ENCODE results near the gene COL25A1. TPM values are rescaled to one million over a fixed set of nuclear protein-coding genes. Genes with fewer than 3 reads are reported as not detected.
"Not testable (repeated sequence)": the region's sequence is repeated elsewhere in the genome, so short reads cannot be mapped to it uniquely, and the experiment has no call there.

Gene COL25A1
- total RNA-seq, 1 donor from 2014 or later, result 5.6 TPM

DNA sequence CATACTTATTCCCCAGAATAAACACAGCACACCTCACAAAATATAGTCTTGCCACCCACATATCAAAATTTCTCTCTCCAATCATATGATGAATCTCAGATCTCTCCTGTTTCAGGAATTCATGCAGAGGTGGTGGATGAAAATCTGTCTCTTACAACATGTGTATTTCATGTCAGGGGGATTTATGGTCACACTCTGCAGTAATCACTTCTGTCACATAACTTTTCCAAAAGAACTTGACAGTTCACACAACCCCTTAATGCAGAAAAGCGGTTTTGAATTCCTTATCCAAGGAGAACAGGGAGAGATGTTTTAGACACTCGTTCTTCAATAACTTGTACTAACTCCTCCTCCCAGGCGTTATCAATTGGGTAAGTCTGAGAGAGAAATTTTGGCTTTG lies 359.1 kb downstream of the COL25A1 start:
- Histone ChIP-seq H3K27me3 (no peaks in the 10 kb centered on the region), H3K36me3 (no peaks in the 10 kb centered on the region), H3K9me3 (no peaks in the 10 kb centered on the region), H3K4me3 (no peak overlapping the region), H3K4me1 (no peaks in the 10 kb centered on the region), H3K27ac (no peak overlapping the region)
- intact Hi-C loops (cut with DNase I), result no loop called here
- no peak for DNase-seq (ENCODE audit: low spot score in 2 of 2)
- TF ChIP-seq, protein P1, sequence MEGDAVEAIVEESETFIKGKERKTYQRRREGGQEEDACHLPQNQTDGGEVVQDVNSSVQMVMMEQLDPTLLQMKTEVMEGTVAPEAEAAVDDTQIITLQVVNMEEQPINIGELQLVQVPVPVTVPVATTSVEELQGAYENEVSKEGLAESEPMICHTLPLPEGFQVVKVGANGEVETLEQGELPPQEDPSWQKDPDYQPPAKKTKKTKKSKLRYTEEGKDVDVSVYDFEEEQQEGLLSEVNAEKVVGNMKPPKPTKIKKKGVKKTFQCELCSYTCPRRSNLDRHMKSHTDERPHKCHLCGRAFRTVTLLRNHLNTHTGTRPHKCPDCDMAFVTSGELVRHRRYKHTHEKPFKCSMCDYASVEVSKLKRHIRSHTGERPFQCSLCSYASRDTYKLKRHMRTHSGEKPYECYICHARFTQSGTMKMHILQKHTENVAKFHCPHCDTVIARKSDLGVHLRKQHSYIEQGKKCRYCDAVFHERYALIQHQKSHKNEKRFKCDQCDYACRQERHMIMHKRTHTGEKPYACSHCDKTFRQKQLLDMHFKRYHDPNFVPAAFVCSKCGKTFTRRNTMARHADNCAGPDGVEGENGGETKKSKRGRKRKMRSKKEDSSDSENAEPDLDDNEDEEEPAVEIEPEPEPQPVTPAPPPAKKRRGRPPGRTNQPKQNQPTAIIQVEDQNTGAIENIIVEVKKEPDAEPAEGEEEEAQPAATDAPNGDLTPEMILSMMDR (IDR thresholded peaks at IDR 0.05), result no peak

GRCh38 chr4:108941904-108942430 lies 360.5 kb downstream of the COL25A1 start:
- no peaks in the 10 kb centered on the region for H3K9me3 ChIP-seq
- TF ChIP-seq, protein P1 (IDR thresholded peaks at IDR 0.05), result no peak
- intact Hi-C loops (cut with DNase I), result no loop called here

DNA sequence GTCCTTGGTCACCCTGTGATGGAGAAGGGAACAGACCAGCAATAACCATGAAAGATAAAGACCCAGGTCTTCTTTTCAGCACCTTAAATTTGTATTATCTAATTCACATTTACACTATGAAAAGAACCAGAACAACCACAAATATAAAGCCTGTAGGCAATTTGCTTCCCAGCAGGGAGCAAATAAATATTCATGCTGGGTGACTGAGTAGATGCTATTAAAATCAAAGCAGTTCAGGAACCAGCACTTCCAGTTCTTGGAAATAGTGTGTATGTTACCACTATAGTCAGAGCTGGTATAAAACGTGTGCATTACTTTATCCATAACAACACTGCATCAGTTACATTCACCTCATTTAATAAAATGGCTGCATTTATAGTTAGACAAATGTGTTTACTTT lies 361.8 kb downstream of the COL25A1 start:
- intact Hi-C loops (cut with DNase I), result no loop called here
- TF ChIP-seq, protein P1 (IDR thresholded peaks at IDR 0.05), result no peak
- Histone ChIP-seq H3K27me3 (no peaks in the 10 kb centered on the region), H3K4me1 (no peaks in the 10 kb centered on the region), H3K27ac (no peak overlapping the region), H3K36me3 (no peaks in the 10 kb centered on the region), H3K4me3 (no peak overlapping the region), H3K9me3 (no peaks in the 10 kb centered on the region)
- DNase-seq (ENCODE audit: low spot score in 2 of 2), result no peak

More at GRCh38 chr4:108941904-108942430, 360.5 kb downstream of the COL25A1 start:
- Histone ChIP-seq H3K36me3 (no peaks in the 10 kb centered on the region), H3K4me3 (no peak overlapping the region), H3K27ac (no peak overlapping the region), H3K4me1 (no peaks in the 10 kb centered on the region), H3K27me3 (no peaks in the 10 kb centered on the region)
- no peak for DNase-seq (ENCODE audit: low spot score in 2 of 2)

DNA sequence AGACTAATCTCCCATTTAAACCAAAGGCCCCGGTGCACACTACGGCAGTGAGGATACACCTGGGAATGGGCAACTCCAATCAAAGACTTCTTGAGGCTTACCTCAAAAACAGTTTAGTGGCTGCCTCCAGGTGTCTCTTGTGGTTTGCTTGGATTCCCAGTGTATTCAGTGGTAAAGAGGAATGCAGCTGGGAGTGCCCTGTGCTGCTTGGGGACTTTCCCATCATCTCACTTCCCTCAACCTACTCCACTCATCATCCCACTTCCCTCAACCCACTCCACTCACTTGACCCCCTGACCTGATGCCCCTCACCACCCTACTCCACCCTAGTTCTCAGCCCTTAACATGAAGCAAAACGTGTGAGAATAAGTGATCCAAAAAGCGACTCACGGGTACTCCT lies 362.3 kb downstream of the COL25A1 start:
- Histone ChIP-seq H3K9me3 (no peaks in the 10 kb centered on the region), H3K27ac (no peak overlapping the region), H3K4me1 (no peaks in the 10 kb centered on the region), H3K4me3 (no peak overlapping the region), H3K27me3 (no peaks in the 10 kb centered on the region), H3K36me3 (no peaks in the 10 kb centered on the region)
- intact Hi-C loops (cut with DNase I), result no loop called here
- DNase-seq (ENCODE audit: low spot score in 2 of 2), result no peak
- TF ChIP-seq, protein P1 (IDR thresholded peaks at IDR 0.05), result no peak

DNA sequence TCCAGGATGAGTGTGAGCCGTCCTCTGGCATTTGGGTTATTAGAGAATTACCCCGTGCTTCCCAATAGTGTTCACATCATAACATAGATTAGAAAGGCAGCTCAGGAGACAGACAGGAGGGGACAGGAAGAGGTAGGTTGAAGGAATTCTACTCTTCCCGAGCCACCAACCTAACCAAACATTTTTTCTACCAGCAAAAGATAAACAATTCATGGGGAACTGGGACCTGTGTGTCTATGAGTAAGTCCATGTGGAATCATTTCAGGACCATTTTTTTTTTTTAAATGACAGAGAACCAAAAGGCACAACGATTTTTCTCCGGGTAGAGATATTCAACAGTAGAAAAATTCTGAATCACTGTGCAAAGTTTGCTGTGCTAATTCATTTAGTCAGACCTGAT lies 365.4 kb downstream of the COL25A1 start:
- Histone ChIP-seq H3K9me3 (no peaks in the 10 kb centered on the region), H3K27me3 (no peaks in the 10 kb centered on the region), H3K27ac (no peak overlapping the region), H3K4me1 (no peaks in the 10 kb centered on the region), H3K36me3 (no peaks in the 10 kb centered on the region), H3K4me3 (no peak overlapping the region)
- no peak for DNase-seq (ENCODE audit: low spot score in 2 of 2)
- intact Hi-C loops (cut with DNase I), result no loop called here
- TF ChIP-seq, protein P1 (IDR thresholded peaks at IDR 0.05), result no peak

DNA sequence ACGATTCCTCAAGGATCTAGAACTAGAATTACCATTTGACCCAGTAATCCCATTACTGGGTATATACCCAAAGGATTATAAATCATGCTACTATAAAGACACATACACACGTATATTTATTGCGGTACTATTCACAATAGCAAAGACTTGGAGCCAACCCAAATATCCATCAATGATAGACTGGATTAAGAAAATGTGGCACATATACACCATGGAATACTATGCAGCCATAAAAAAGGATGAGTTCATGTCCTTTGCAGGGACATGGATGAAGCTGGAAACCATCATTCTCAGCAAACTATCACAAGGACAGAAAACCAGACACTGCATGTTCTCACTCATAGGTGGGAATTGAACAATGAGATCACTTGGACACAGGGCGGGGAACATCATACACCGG lies 368.5 kb downstream of the COL25A1 start:
- H3K36me3 ChIP-seq; H3K9me3 ChIP-seq; H3K4me3 ChIP-seq; H3K4me1 ChIP-seq; intact Hi-C loops (cut with DNase I); H3K27me3 ChIP-seq; DNase-seq (ENCODE audit: low spot score in 2 of 2); H3K27ac ChIP-seq: not testable (repeated sequence)

All from ascending aorta (tissue), 2 donors.